Vagina (tissue), 2 donors: Measurements from ENCODE around the gene TNIP1.
A peak's percentile ranks its signal among the peaks of the same experiment; 100 is the strongest.

Experiments used
- CTCF ChIP-seq, 3 experiments: fragments of 450-650 bp in 2 of 3; fragments of 200-600 bp in 1 of 3; sonication (generic) in 1 of 3; IDR thresholded peaks; one replicate each; pipeline ENCODE4 v1.5.1; 2017 to 2019; ENCODE audit warnings: antibody characterized with exemption in 3 of 3, mild to moderate bottlenecking in 2 of 3, moderate library complexity in 2 of 3
- POLR2A ChIP-seq, 2 donors: fragments of 450-650 bp; IDR thresholded peaks; one replicate each; pipeline ENCODE4 v1.6.1; 2017; ENCODE audit warnings: antibody characterized with exemption in 2 of 2, mild to moderate bottlenecking in 2 of 2, moderate library complexity in 2 of 2
- POLR2AphosphoS5 ChIP-seq, 2 donors: sonication (generic); formaldehyde crosslinking; IDR thresholded peaks; one replicate each; pipeline ENCODE4 v1.9.0; 2017; ENCODE audit warnings: antibody characterized with exemption in 2 of 2, mild to moderate bottlenecking in 2 of 2, low read depth in 1 of 2; ENCODE audit not compliant: insufficient read depth in 1 of 2

DNA sequence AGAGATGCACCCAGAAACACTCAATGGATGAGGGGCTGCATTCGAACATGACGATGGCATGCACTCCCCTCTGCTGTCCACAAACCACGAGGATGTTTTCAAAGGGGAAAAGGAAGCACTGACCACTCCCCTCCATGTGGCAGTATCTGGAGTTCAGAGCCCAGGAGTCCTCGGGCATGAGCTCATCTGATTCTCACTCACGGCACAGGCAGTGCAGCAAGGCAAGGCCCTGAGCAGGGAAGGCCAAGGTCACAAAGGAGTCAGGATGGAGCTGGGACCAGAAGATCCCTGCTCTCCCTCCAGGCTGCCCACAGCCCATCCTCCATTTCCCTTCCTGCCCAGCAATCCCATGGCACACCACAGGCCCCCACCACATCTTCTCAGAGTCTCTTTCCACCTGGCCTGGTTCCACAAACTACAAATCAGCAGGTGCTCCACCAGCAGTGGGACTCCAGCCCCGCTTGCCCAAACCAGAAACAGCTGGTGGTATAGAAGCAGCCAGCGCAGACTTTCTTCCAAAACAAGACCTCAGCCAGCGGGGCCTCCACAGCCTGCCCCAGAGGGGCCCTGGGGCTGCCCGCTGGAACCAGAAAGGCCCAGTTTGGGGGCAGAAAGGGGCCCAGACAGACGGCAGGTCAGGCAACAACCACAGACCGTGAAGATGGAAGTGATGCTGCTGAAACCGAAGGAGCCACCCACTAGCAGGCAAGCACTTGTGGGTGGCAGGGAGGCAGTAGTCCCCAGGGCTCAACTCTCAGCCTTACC is 12.2 kb downstream of the TNIP1 start:
- no peak for TF ChIP-seq CTCF (IDR thresholded peaks at IDR 0.05)
- TF ChIP-seq POLR2AphosphoS5 (IDR thresholded peaks at IDR 0.05; ENCODE audit: insufficient read depth in 1 of 2, low read depth in 1 of 2): peak in 1 of 2 donors; percentile 16
- no peak for TF ChIP-seq POLR2A (IDR thresholded peaks at IDR 0.05)
